Femur (tissue), 1 donor: ENCODE data around the gene RYR2.

Experiments
- DNase-seq: peaks from one replicate; pipeline ENCODE4 v3.0.0-alpha.2; 2017

The RYR2 gene

DNA sequence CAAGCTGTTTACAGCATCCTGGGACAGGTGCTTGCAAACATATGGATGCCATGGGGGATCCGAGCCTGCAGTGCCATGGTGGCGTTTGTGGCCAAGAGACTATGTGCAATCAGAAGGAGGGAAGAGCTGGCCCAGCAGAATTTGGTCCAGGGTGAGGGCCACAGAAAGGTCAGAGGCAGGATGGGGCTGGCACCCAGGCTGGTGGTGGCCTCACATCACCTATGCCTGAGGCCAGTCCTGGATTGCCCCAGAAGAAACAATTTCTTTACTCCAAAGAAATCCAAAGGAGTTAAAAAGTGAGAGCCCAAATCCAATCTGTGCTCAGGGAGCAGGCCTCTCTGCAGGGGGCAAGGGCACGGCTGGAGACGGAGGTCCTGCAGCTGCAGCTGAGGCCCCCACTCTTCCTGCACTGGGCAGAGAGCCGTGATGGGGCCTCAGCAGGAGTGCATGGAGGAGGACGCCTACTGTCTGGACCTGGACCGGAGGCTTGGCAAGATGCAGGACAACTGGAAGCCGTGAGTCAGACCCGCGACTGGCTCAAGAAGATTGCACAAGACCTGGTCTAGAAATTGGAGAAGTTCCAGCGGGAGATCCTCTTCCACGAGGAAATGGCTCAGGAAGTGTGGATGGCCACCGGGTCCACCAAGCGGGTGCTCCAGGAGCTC, 163.5 kb downstream of the RYR2 start:
- no peak for DNase-seq

DNA sequence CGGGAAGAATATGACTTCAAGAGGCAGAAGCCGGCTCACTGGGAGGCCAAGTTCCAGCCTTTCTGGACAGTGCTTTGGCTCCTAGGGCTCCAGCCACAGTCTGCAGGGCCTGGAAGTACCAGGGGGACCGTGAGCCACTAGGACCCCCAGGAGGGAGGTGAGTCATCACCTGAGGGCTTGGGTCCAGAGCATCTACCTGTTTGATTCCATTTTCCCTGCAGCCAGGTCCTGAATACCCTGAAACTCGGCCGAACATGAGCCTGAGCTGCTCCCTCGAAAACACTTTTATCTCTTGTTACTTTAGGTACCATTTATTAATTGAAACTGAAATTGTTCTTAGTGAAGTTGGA, 164.1 kb downstream of the RYR2 start:
- no peak for DNase-seq

DNA sequence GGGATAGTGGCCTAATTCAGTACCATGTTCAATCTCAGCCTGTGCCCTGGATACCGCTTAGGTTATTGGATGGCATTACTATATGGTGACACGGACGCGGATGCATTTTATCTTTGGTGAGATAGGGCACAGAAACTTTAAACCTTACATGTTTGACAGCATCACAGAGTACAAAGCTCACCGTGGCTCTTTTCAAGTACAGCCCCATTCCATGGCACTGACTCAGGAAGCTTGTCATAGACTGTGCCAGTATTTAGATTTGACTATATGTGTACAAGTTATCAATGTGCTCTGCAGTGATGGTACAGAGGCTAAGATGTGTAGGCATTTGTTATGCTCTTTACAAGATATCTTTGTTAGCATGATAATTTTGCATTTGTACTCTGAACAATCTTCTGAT, 169.0 kb downstream of the RYR2 start:
- DNase-seq: no peak

DNA sequence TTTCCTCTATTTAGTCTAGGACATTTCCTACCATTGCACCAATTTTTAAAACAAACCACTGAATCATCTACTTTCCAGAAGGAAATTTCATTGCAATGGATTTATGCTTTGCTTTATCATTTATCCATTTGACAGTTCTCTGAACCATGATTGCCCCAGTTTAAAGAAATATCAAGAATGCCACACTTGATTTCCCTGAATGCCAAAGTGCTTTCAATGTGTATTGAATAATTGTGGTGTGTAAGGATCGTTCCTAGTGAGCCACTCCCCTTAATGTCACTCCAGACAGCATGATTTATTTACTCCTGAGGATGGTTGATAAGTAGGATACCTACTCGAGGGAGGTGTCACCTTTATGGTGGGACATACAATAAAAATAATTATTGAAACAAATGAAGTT, 169.6 kb downstream of the RYR2 start:
- no peak for DNase-seq

DNA sequence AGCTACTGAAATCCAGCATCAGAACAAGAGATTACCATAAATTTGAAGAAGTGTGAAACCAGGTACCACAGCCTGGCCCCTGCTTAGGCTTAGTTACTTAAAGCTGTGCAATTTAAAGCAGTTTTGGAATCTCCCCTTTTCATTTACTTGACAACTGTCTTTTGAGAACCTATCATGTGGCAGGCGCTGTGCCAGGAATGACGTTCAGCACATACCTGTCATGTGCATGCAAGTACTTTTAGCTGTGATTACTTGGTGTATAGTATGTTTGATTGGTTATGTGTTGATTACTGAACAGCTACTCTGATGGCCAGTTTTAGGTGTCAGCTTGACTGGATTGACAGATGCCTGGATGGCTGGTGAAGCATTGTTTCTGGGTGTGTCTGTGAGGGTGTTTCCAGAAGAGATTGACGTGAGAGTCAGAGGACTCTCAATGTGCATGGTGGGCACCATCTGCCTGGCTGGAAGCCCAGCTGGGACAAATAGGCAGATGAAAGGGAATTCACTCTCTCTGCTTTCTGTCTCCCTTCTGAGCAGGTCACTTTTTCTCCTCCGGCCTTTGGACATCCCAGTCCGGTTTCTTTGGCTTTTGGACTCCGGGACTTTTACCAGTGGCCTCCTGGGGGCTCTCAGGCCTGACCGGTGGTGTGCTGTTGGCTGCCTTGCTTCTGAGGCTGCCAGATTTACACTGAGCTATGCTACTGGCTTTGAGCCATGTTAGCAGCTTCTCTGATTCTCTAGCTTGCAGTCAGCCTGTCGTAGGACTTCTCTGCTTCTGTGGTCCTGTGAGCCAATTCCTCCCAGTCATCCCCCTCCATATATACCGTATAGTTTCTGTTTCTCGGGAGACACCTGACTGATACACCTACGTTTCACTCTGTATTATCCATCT, 178.0 kb downstream of the RYR2 start:
- DNase-seq: peak; percentile 55

DNA sequence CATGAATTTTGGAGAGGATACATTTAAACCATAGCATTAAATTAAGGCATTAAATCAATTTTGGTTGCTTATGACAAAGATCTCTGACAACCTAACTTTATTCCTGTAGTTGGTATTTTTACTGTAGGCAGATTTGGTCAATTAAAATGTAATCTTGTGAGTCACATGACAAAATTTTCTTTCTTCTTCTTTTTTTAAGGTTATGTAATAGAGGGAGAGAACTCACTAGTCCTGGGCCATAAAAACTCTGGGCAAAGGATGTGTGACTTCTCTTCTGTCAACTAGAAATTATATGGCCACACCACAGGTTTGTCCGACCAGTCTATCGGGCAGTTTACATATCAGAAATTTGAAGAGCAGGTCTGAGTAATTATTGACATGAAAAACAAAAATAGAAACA, 181.4 kb downstream of the RYR2 start:
- no peak for DNase-seq

DNA sequence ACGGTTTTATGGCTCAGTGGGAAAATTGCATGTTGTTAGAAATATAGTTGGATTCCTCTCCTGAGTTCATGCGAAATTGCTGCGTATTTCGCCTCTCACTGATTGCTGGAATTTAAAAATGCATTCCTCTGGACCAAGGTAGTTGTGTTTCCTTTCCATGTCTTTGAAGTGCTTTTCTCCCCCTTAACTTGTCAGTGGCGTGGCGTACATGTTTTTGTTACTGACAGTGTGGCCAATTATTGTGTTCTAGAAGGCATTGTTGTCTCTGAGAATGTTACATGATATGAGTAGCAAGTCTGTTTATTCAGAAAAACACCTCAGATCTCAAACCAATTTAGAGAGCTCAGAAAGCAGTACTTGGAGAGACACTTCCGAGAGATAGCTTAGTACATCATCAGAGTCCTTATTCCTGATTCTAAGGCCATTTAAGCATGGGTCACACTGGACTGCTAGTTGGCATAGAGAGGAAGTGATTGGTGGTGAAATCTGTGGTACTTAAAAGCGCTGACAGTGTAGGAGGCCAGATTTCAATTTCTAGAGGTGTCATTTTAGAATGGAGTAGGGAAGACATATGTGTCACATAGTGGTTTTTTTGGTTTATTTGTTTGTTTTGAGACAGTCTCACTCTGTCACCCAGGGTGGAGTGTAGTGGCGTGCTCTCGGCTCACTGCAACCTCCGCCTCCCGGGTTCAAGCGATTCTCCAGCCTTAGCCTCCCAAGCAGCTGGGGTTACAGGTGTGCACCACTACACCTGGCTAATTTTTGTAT, 184.4 kb downstream of the RYR2 start:
- no peak for DNase-seq

DNA sequence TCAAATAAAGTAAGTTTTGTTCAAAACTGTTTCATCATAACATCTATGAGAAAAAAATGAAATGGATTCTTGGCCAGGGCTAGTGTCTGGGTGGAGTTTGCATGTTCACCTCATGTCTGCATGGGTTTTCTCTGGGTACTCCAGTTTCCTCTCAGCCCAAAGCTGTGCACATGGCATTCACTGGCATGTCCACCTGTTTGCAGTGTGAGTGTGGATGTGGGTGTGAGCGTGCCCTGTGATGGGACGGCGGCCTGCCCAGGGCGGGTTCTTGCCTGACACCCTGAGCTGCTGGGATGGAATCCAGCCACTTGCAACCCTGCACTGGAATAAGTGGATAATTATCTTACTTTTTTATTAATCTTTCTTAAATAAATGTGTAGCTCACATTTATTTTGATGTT, 185.5 kb downstream of the RYR2 start:
- DNase-seq: peak; percentile 26

DNA sequence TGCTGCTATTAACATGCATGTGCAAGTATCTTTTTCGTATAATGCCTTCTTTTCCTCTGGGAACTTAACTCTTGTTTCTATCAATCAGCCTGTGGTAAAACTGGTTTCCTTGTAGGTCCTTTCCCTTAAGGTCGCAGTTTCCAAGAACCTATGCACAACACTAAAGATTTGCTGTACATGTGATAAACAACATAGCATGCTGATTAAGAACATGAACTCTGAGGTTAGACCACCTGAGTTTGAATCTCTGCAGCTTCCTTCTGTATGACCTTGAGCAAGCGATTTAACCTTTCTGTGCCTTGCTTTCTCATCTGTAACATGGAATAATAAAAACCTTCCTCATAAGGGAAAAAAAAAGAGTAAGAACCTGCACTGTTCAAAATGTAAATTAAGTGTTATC, 186.4 kb downstream of the RYR2 start:
- DNase-seq: no peak

DNA sequence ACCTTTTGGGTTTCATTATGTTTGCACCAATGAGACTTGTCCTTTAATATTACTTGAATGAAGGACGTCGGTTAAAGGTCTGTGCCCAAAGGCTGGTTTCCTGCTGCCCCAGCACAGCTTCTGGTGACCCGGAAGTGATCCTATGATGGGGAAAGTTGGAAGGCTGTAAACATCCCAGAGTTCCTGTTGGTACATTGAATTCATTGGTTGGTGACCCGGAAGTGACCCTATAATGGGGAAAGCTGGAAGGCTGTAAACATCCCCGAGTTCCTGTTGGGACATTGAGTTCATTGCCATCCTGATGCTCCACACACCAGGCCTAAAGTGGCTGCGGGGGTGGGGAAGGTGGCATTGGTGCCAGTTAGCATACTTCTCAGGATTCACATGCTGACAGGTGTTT, 187.3 kb downstream of the RYR2 start:
- DNase-seq: no peak

DNA sequence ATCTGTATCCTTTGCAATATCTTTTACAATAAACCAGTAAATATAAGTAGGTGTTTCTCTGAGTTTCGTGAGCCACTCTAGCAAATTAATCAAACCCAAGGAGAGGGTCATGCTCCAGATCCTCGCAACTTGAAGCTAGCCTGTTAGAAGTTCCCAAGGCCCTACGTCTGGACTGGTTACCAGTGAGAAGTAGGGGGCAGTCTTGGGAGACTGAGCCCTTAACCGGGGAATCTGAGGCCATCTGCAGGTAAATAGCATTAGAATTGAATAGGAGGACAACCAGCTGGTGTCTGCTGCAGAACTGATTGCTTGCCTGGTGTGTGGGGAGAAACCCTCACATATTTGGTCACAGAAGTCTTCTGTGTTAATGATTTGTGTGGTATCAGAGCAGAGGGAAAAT, 190.5 kb downstream of the RYR2 start:
- no peak for DNase-seq

DNA sequence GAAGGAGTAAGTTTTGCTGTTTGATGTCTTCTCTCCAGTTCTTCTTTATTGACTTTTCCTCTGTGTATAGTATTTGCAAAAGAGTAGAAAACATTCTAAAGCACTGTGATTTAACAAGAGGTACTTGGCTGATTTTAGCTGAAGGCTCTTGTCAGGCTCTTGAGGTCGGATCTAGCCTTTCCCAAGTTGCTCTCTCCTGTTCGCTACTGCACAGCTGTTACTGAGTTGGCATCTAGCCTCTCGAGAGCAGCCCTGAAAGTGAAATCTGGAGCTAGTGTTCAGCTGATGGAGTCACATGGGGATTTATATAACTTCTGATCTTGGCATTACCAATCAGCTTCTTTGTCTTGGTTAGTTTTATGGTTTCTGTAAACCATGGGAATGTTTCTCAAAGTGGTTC, 193.1 kb downstream of the RYR2 start:
- DNase-seq: peak; percentile 48

DNA sequence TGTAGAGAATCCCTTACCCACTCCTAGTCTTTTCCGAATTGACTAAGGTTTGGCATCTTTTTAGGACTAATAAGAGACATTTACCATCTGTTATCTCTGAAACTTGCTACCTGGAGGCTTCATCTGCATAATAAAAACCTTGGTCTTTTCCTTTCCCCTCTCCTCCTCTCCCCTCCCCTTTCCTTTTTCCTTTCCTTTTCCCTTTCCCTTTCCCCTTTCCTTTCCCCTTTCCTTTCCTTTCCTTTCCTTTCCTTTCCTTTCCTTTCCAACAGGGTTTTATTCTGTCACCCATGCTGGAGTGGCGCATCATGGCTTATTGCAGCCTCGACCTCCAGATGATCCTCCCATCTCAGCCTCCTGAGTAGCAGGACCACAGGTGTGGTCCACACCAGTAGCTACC, 195.7 kb downstream of the RYR2 start:
- DNase-seq: no peak

DNA sequence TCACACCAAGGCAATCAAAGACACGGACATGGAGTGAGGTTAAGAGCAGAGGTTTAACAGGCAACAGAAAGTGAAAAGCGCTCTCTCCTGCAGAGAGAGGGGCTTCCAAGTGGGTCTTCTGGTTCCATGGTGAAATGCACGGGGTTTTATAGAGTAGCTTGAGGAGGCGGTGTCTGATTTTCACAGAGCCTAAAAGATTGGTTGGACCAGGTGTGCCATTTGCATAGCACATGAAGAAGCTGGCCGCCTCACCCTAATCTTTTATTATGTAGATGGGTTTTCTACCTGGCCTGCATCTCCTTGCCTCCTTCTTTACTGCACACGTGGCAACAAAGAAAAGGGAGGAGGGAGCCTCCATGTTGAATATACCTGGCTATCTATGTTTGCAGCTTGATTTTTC, 197.3 kb downstream of the RYR2 start:
- no peak for DNase-seq

DNA sequence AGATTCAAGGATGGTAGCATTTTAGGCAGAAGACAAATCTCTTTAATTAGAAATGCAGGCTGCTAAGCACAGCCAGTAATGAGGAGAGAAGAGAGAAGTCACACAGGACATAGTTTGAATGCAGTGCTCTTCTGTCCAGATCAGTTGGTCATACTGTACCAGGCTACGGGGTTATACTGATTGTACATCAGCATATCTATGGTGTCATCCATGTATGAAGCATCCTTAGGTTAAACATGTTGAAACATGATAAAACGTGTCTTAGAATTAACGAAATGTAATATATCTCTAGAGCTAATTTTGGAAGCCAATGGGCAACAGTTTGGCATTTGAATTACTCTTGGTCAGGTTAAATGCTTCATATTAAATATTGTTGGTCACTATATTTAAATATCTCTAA, 199.1 kb downstream of the RYR2 start:
- no peak for DNase-seq

DNA sequence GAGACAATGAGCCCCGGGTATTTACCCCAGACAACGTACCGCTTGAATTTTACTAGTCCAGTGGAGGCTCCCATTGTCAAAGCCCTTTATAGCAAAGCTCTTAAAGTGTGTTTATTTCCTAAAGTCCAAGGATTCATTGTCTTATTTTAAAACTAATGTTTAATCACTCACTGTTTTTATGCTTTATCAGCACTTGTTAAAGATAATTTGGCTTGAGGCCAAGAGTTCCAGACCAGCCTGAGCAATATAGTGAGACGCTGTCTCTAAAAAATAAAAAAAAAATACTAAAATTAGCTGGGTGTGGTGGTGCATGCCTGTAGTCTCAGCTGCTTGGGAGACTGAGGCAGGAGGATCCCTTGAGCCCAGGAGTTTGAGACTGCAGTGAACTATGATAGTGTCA, 202.8 kb downstream of the RYR2 start:
- no peak for DNase-seq

DNA sequence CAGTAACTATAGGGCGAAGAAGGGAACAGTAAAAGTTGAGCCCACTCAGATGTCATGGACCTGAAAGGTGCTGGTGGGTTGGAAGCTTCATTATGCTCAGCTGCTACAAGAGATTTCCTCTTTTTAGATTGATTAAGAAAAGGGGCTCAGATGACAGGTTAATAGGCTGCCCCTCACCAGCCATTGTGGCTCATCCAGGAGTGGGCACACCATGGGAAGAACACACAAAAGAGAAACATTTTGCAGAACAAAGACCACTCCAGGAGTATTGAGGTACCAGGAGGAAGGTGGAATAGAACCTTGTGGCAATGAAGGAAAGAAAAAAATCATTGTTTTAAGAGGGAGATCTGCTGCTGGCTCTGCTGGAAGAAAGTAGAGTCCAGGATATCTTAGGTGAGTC, 205.5 kb downstream of the RYR2 start:
- DNase-seq: no peak

DNA sequence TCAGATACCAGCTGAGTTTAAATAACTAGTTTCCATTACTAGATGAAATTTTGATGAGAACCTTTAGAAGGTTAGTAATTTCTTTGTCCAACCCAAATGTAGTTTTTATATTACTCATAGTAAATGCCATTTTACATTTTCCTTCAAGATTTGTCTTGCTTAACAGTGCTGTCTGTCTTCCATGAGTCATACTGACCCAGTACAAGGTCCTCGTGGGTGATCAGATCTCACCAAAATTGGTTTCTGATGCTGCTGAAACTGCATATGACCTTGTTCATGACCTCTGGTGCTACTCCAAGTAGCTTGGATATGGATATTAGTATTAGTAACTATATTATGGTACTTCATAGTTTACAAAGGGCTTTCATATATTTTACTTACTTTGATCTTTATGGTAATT, 207.1 kb downstream of the RYR2 start:
- no peak for DNase-seq

DNA sequence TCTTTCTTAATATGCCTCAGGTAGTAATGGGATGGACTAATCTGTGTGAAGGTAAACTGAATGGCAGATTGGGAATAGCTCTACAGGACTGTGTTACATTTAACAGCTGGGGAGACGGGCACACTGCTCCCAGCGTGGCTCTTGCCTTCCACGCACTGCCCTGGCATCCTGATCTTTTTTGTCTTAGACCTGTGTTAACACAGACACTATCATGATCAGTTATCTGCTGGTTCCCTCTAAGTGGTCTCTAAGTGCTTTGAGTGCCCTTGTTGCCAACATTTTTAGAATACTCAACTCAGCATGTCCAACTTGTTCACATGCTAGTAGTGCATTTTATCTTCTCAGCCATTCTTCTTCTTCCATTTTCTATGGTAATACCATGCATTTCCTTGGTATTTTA, 208.1 kb downstream of the RYR2 start:
- no peak for DNase-seq

DNA sequence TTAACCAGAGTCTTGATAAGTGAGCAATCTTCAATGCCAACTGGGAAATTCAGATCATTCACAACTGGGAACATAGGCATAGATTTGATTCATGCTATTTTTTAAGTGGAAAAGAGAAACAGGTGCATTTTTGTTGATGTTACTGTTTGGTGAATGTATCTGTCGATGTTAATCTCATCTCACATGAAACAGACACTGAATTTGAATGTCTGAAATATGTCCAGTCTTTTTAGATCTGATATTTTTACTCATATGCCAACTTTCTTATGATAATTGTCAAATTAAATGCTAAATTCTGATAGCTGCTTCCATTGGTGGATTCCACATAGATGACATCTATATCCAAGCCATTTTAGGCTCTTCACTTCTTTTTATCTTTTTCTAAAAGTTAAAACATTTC, 213.1 kb downstream of the RYR2 start:
- no peak for DNase-seq

DNA sequence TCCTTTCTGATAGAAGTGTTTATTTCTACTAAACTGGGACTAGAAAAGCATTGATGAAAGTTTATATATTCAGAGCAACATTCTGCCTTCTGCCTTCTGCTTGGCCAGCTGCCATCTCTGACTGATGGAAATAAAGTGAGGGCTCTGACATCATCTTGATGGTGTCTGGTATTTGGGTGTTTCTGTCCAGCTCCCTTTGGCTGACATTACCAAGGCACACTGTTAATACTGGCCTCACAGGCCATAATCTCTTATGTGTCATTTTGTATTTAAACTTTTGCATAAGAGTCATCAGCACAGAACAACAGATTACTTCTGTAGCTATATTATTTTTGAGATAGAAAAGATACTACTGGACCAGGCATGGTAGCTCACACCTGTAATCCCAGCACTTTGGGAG, 216.9 kb downstream of the RYR2 start:
- DNase-seq: peak; percentile 78

DNA sequence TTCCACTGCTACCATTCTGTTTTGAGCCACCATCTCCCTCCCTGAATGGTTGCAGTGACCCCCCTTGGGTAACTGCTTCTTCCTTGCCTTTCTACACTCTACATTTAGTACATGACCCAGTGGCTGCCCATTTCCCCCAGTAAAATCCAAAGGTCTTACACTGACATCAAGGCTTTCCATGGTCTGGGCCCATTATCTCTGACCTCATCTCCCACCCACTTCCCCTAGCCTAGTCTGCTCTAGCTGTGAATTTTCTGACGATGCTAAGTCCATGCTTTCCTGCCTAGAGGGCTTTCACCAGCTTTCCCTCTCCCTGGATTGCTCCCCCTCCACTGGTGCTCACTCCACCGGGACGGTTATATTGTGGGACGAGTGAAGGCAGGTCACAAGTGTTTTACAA, 219.2 kb downstream of the RYR2 start:
- DNase-seq: no peak

DNA sequence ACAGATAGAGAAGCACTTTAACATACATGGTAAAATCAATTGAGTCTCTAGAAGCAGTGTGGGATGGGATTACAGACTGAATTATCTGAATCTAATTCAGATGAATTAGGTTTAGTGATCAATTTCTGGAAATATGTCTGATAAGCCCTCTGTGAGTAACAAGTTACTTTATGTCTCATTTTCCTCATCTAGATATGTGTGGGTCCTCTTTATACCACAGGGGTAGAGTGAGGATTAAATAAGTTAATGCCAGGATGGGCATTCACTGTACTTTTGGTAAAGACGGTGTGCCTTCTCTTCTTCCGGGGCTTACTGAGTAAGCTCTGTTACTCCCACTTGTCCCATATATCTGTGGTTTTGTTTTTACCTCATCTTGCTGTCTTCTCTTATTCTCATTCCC, 225.8 kb downstream of the RYR2 start:
- DNase-seq: no peak

DNA sequence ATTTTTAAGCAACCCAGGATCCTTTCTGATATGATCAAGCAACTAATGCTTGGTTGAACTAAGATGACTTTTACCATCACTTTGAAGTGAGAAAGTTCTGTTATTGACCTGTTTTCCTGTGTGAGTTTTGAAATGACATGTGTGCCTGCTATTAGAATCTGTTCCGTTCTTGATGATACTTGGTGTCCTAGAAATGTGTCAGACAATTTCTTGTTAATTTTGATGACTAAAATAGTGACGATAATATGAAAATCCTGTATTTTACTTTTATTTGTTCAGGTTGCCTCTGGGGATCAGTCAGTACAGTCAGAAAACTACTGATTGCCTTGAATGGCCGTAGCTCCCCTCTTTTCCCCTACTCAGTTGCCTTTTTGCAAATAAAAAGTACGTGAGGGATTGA, 228.0 kb downstream of the RYR2 start:
- DNase-seq: no peak
